Activated T-cell treated with anti-CD3 and anti-CD28 coated beads, Interleukin-2, amount 50 U/mL, for 4 hours (primary cell): ENCODE measurements around the gene NFIX. TPM values are rescaled to one million over a fixed set of nuclear protein-coding genes. Genes with fewer than 3 reads are reported as not detected.

ENCODE experiments used
- ATAC-seq, 2 donors: fragments of 200-7000 bp; cut with Tn5 transposase; one replicate each; pipeline ENCODE4 v1.10.0; 2021
- DNase-seq: peaks from one replicate; pipeline ENCODE4 v3.0.0-alpha.2; 2020
- H3K27me3 Mint-ChIP-seq: one replicate; pipeline ENCODE4 v1.8.0; 2021; ENCODE audit warnings: low read depth, mixed read lengths
- H3K36me3 Mint-ChIP-seq: one replicate; pipeline ENCODE4 v1.8.0; 2022; ENCODE audit warnings: mixed read lengths; ENCODE audit not compliant: insufficient read depth
- H3K4me1 Mint-ChIP-seq: one replicate; pipeline ENCODE4 v1.8.0; 2021; ENCODE audit warnings: low read depth, mixed read lengths
- H3K4me3 Mint-ChIP-seq: one replicate; pipeline ENCODE4 v1.8.0; 2021; ENCODE audit warnings: mild to moderate bottlenecking, moderate library complexity, mixed read lengths
- H3K9me3 Mint-ChIP-seq: one replicate; pipeline ENCODE4 v1.8.0; 2021; ENCODE audit warnings: mixed read lengths
- total RNA-seq, 3 donors: library from RNA; stranded (reverse); gene quantifications; one replicate each; pipeline ENCODE4 v1.2.1, GENCODE V29; 2021

NFIX gene
- total RNA-seq, 3 donors from 2014 or later: 11.1 to 20.4 (median 16.1) TPM

- peaks cover 38% of the 10 kb centered on the region for H3K4me1 Mint-ChIP-seq
- no peaks in the 10 kb centered on the region for H3K27me3 Mint-ChIP-seq
- peaks cover 7% of the 10 kb centered on the region for H3K36me3 Mint-ChIP-seq
- DNase-seq (no peak), ATAC-seq (no peak)
- H3K4me3 Mint-ChIP-seq: peak overlapping the region; percentile 86
- no peaks in the 10 kb centered on the region for H3K9me3 Mint-ChIP-seq
Measured at GRCh38 chr19:13103581-13104359, 108.5 kb downstream of the NFIX start.

- ATAC-seq (peak; percentile 30 to 53), DNase-seq (peak; percentile 57)
- peaks cover 35% of the 10 kb centered on the region for H3K4me1 Mint-ChIP-seq
- peaks cover 7% of the 10 kb centered on the region for H3K36me3 Mint-ChIP-seq
- H3K9me3 Mint-ChIP-seq: no peaks in the 10 kb centered on the region
- peak overlapping the region; percentile 86 for H3K4me3 Mint-ChIP-seq
- H3K27me3 Mint-ChIP-seq: no peaks in the 10 kb centered on the region
Measured at GRCh38 chr19:13104360-13104847, 109.1 kb downstream of the NFIX start.

GRCh38 chr19:13104848-13105711, 109.8 kb downstream of the NFIX start:
- ATAC-seq: peak; percentile 20 to 25
- Mint-ChIP-seq H3K9me3 (no peaks in the 10 kb centered on the region), H3K36me3 (peaks cover 9% of the 10 kb centered on the region), H3K27me3 (no peaks in the 10 kb centered on the region), H3K4me1 (peaks cover 30% of the 10 kb centered on the region), H3K4me3 (peak overlapping the region; percentile 86)
- DNase-seq: no peak

GRCh38 chr19:13109361-13110098, 114.3 kb downstream of the NFIX start:
- ATAC-seq: no peak
- Mint-ChIP-seq H3K36me3 (peaks cover 16% of the 10 kb centered on the region), H3K27me3 (no peaks in the 10 kb centered on the region), H3K9me3 (no peaks in the 10 kb centered on the region), H3K4me1 (peaks cover 11% of the 10 kb centered on the region), H3K4me3 (no peak overlapping the region)
- DNase-seq: no peak

- DNase-seq (no peak), ATAC-seq (no peak)
- Mint-ChIP-seq H3K4me1 (peaks cover 8% of the 10 kb centered on the region), H3K9me3 (no peaks in the 10 kb centered on the region), H3K27me3 (no peaks in the 10 kb centered on the region), H3K4me3 (no peak overlapping the region), H3K36me3 (peaks cover 14% of the 10 kb centered on the region)
Measured at GRCh38 chr19:13110099-13110610, 114.9 kb downstream of the NFIX start.

- H3K36me3 Mint-ChIP-seq: peaks cover 16% of the 10 kb centered on the region
- H3K9me3 Mint-ChIP-seq: no peaks in the 10 kb centered on the region
- no peak for ATAC-seq
- DNase-seq: no peak
- no peak overlapping the region for H3K4me3 Mint-ChIP-seq
- H3K4me1 Mint-ChIP-seq: peaks cover 19% of the 10 kb centered on the region
- no peaks in the 10 kb centered on the region for H3K27me3 Mint-ChIP-seq
Measured at GRCh38 chr19:13112555-13112954, 117.3 kb downstream of the NFIX start.

GRCh38 chr19:13115936-13116281, 120.6 kb downstream of the NFIX start:
- Mint-ChIP-seq H3K4me1 (peaks cover 42% of the 10 kb centered on the region), H3K9me3 (no peaks in the 10 kb centered on the region), H3K27me3 (no peaks in the 10 kb centered on the region), H3K36me3 (peaks cover 9% of the 10 kb centered on the region), H3K4me3 (peak overlapping the region; percentile 93)
- ATAC-seq: no peak
- no peak for DNase-seq

- peak within 1 kb of the TSS; percentile 93 for H3K4me3 Mint-ChIP-seq
- no peaks in the 10 kb centered on the region for H3K27me3 Mint-ChIP-seq
- H3K9me3 Mint-ChIP-seq: no peaks in the 10 kb centered on the region
- peaks cover 9% of the 10 kb centered on the region for H3K36me3 Mint-ChIP-seq
- peaks cover 48% of the 10 kb centered on the region for H3K4me1 Mint-ChIP-seq
- ATAC-seq: peak; percentile 51 to 52
- DNase-seq: peak; percentile 87
Measured at GRCh38 chr19:13116282-13117175, 121.3 kb downstream of the NFIX start, which contains the start of gene TRMT1. TSS of gene TRMT1 (minus strand) at chr19:13116740. CDS start at chr19:13116399, 341 bp downstream.

GRCh38 chr19:13117176-13117771, 122.0 kb downstream of the NFIX start:
- Mint-ChIP-seq H3K36me3 (peaks cover 13% of the 10 kb centered on the region), H3K4me3 (peak overlapping the region; percentile 93), H3K4me1 (peaks cover 55% of the 10 kb centered on the region), H3K9me3 (no peaks in the 10 kb centered on the region), H3K27me3 (no peaks in the 10 kb centered on the region)
- DNase-seq: no peak
- peak in 1 of 2 donors; percentile 0 for ATAC-seq

- H3K27me3 Mint-ChIP-seq: no peaks in the 10 kb centered on the region
- peak; percentile 85 for DNase-seq
- H3K9me3 Mint-ChIP-seq: no peaks in the 10 kb centered on the region
- peaks cover 11% of the 10 kb centered on the region for H3K36me3 Mint-ChIP-seq
- peak; percentile 81 to 85 for ATAC-seq
- H3K4me1 Mint-ChIP-seq: peaks cover 61% of the 10 kb centered on the region
- peak within 1 kb of the TSS; percentile 93 for H3K4me3 Mint-ChIP-seq
Measured at GRCh38 chr19:13117772-13118423, 122.6 kb downstream of the NFIX start, which contains the start of gene NACC1. TSS of gene NACC1 (plus strand) at chr19:13118264. CDS start at chr19:13135208, 16,944 bp downstream.

- ATAC-seq: peak; percentile 10
- Mint-ChIP-seq H3K27me3 (no peaks in the 10 kb centered on the region), H3K36me3 (peaks cover 11% of the 10 kb centered on the region), H3K4me1 (peaks cover 65% of the 10 kb centered on the region), H3K9me3 (no peaks in the 10 kb centered on the region), H3K4me3 (peak overlapping the region; percentile 86)
- DNase-seq: peak; percentile 44
Measured at GRCh38 chr19:13118424-13119193, 123.3 kb downstream of the NFIX start.

GRCh38 chr19:13119627-13120026, 124.4 kb downstream of the NFIX start:
- H3K4me3 Mint-ChIP-seq: peak overlapping the region; percentile 86
- no peaks in the 10 kb centered on the region for H3K27me3 Mint-ChIP-seq
- ATAC-seq (no peak), DNase-seq (no peak)
- no peaks in the 10 kb centered on the region for H3K9me3 Mint-ChIP-seq
- peaks cover 63% of the 10 kb centered on the region for H3K4me1 Mint-ChIP-seq
- peaks cover 9% of the 10 kb centered on the region for H3K36me3 Mint-ChIP-seq
